Neuronal stem cell (in vitro differentiated cells): ENCODE measurements around the gene RGS4.

Experiments used
- DNase-seq: peaks from one replicate; pipeline ENCODE4 v3.0.0-alpha.2; 2013; ENCODE audit warnings: low spot score
- H2AFZ ChIP-seq: one replicate; pipeline ENCODE4 v1.6.1; 2013; ENCODE audit warnings: mild to moderate bottlenecking, low read length, inconsistent platforms
- H2AK5ac ChIP-seq: 2 replicates; pipeline ENCODE4 v1.6.1; 2013; ENCODE audit warnings: low read depth, mild to moderate bottlenecking, inconsistent platforms, low read length, moderate library complexity, mixed read lengths
- H2BK120ac ChIP-seq: 2 replicates; pipeline ENCODE4 v1.6.1; 2013; ENCODE audit warnings: low read depth, mild to moderate bottlenecking, inconsistent platforms, low read length, moderate library complexity, mixed read lengths
- H2BK12ac ChIP-seq: one replicate; pipeline ENCODE4 v1.6.1; 2013; ENCODE audit warnings: low read length, inconsistent platforms
- H2BK15ac ChIP-seq: 2 replicates; pipeline ENCODE4 v1.6.1; 2013; ENCODE audit warnings: mild to moderate bottlenecking, low read length, inconsistent platforms, mixed read lengths
- H2BK5ac ChIP-seq: one replicate; pipeline ENCODE4 v1.6.1; 2013; ENCODE audit warnings: inconsistent platforms, mild to moderate bottlenecking, low read length, moderate library complexity
- H3K14ac ChIP-seq: one replicate; pipeline ENCODE4 v1.6.1; 2013; ENCODE audit warnings: low read length, inconsistent platforms
- H3K18ac ChIP-seq: 2 replicates; pipeline ENCODE4 v1.6.1; 2013; ENCODE audit warnings: low read length, inconsistent platforms
- H3K23ac ChIP-seq: 2 replicates; pipeline ENCODE4 v1.6.1; 2013; ENCODE audit warnings: low read depth, mild to moderate bottlenecking, mixed read lengths, low read length, inconsistent platforms; ENCODE audit not compliant: poor library complexity
- H3K27ac ChIP-seq: replicated peaks from 3 replicates; pipeline ENCODE4 v1.5.1; 2013; ENCODE audit warnings: low read length, inconsistent platforms
- H3K27me3 ChIP-seq, 3 experiments: 2 replicates each; pipeline ENCODE4 v1.6.1; 2013; ENCODE audit warnings: low read length in 3 of 3, mild to moderate bottlenecking in 2 of 3, inconsistent platforms in 1 of 3, low read depth in 1 of 3, mixed read lengths in 1 of 3, moderate library complexity in 1 of 3; ENCODE audit not compliant: control insufficient read depth in 3 of 3, insufficient read depth in 3 of 3
- H3K36me3 ChIP-seq, 2 donors: replicated peaks in 1 of 2; 2 replicates each; pipeline ENCODE4 v1.6.1; 2013; ENCODE audit warnings: low read length in 2 of 2; ENCODE audit not compliant: control insufficient read depth in 2 of 2, insufficient read depth in 2 of 2
- H3K4ac ChIP-seq: 2 replicates; pipeline ENCODE4 v1.6.1; 2013; ENCODE audit warnings: inconsistent platforms, mild to moderate bottlenecking, low read length, moderate library complexity
- H3K4me1 ChIP-seq, 2 donors: 1 replicate in 1 of 2; 2 replicates in 1 of 2; pipeline ENCODE4 v1.6.1; 2013; ENCODE audit warnings: low read length in 2 of 2, low read depth in 1 of 2; ENCODE audit not compliant: control insufficient read depth in 2 of 2, insufficient read depth in 1 of 2
- H3K4me2 ChIP-seq: one replicate; pipeline ENCODE4 v1.6.1; 2013; ENCODE audit warnings: mild to moderate bottlenecking, low read length, inconsistent platforms; ENCODE audit not compliant: insufficient read depth, poor library complexity, severe bottlenecking
- H3K4me3 ChIP-seq, 2 donors: 2 replicates each; pipeline ENCODE4 v1.5.1; 2013; ENCODE audit warnings: low read length in 2 of 2, mild to moderate bottlenecking in 2 of 2, inconsistent platforms in 1 of 2, moderate library complexity in 1 of 2
- H3K79me1 ChIP-seq: one replicate; pipeline ENCODE4 v1.6.1; 2013; ENCODE audit warnings: low read depth, mild to moderate bottlenecking, inconsistent platforms, low read length, moderate library complexity
- H3K9ac ChIP-seq: one replicate; pipeline ENCODE4 v1.6.1; 2013; ENCODE audit warnings: mild to moderate bottlenecking, low read depth, low read length, inconsistent platforms; ENCODE audit not compliant: poor library complexity
- H3K9me3 ChIP-seq, 2 donors: replicated peaks in 1 of 2; 2 replicates each; pipeline versions ENCODE3 to v1.6.1; 2013; ENCODE audit warnings: low read length in 2 of 2, mild to moderate bottlenecking in 2 of 2, inconsistent platforms in 1 of 2, low read depth in 1 of 2, mixed read lengths in 1 of 2, moderate library complexity in 1 of 2; ENCODE audit not compliant: control insufficient read depth in 2 of 2, insufficient read depth in 1 of 2
- H4K8ac ChIP-seq: one replicate; pipeline ENCODE4 v1.6.1; 2013; ENCODE audit warnings: low read depth, mild to moderate bottlenecking, inconsistent platforms, low read length, moderate library complexity
- H4K91ac ChIP-seq: one replicate; pipeline ENCODE4 v1.6.1; 2013; ENCODE audit warnings: low read length, low read depth, mild to moderate bottlenecking, inconsistent platforms; ENCODE audit not compliant: poor library complexity
- WGBS, 2 donors: extraction: QIAGEN DNeasy Blood & Tissue Kit; methylation state at CpG; one replicate each; pipeline ENCODE4 v1.1.7; 2013; ENCODE audit warnings: missing lambda C conversion rate in 2 of 2, mixed read lengths in 1 of 2; ENCODE audit not compliant: insufficient read length in 2 of 2, insufficient replicate concordance in 1 of 2; ENCODE audit errors: extremely low coverage in 2 of 2; 5-methylcytosine and 5-hydroxymethylcytosine counted together

The RGS4 gene

GRCh38 chr1:163119707-163120106, 50.5 kb downstream of the RGS4 start:
- Histone ChIP-seq H2BK120ac (no peak overlapping the region), H2AFZ (no peak overlapping the region), H3K27ac (no peak overlapping the region), H3K4ac (no peak overlapping the region), H4K91ac (no peak overlapping the region), H3K18ac (no peak overlapping the region), H2BK12ac (no peak overlapping the region), H4K8ac (no peak overlapping the region), H3K9me3 (no peaks in the 10 kb centered on the region), H3K27me3 (no peaks in the 10 kb centered on the region), H3K36me3 (no peaks in the 10 kb centered on the region), H3K23ac (no peak overlapping the region), H3K4me3 (no peak overlapping the region), H2BK15ac (no peak overlapping the region), H3K79me1 (no peaks in the 10 kb centered on the region), H2AK5ac (no peak overlapping the region), H3K14ac (no peak overlapping the region), H3K4me1 (no peaks in the 10 kb centered on the region), H3K9ac (no peak overlapping the region), H2BK5ac (no peak overlapping the region), H3K4me2 (no peak overlapping the region)
- DNase-seq: no peak

- no CpG with 5 or more reads among the region's 1 CpG for WGBS, 2 donors
- no peak overlapping the region for H3K14ac ChIP-seq
Measured at GRCh38 chr1:163120372-163120771, 51.2 kb downstream of the RGS4 start.

GRCh38 chr1:163124812-163125211, 55.7 kb downstream of the RGS4 start:
- H4K91ac ChIP-seq: no peak overlapping the region
- WGBS, 2 donors: no CpG with 5 or more reads among the region's 4 CpGs
- no peaks in the 10 kb centered on the region for H3K4me1 ChIP-seq
- no peak overlapping the region for H3K14ac ChIP-seq
- H3K27me3 ChIP-seq: no peaks in the 10 kb centered on the region
- H3K9ac ChIP-seq: no peak overlapping the region
- H3K4ac ChIP-seq: no peak overlapping the region
- H2AFZ ChIP-seq: no peak overlapping the region
- no peak overlapping the region for H2BK12ac ChIP-seq
- no peak overlapping the region for H2BK5ac ChIP-seq
- H3K18ac ChIP-seq: no peak overlapping the region
- no peak overlapping the region for H2BK15ac ChIP-seq
- no peak overlapping the region for H3K27ac ChIP-seq
- no peaks in the 10 kb centered on the region for H3K9me3 ChIP-seq
- no peak overlapping the region for H3K4me2 ChIP-seq
- no peak for DNase-seq
- H2BK120ac ChIP-seq: no peak overlapping the region
- H3K79me1 ChIP-seq: no peaks in the 10 kb centered on the region
- no peak overlapping the region for H4K8ac ChIP-seq
- no peak overlapping the region for H2AK5ac ChIP-seq
- H3K4me3 ChIP-seq: no peak overlapping the region
- no peak overlapping the region for H3K23ac ChIP-seq
- H3K36me3 ChIP-seq: no peaks in the 10 kb centered on the region

More at GRCh38 chr1:163120372-163120771, 51.2 kb downstream of the RGS4 start:
- no peak overlapping the region for H2BK5ac ChIP-seq
- no peak overlapping the region for H2AFZ ChIP-seq
- no peak overlapping the region for H2BK12ac ChIP-seq
- no peaks in the 10 kb centered on the region for H3K9me3 ChIP-seq
- H3K4me2 ChIP-seq: no peak overlapping the region
- H3K4me1 ChIP-seq: no peaks in the 10 kb centered on the region
- no peak overlapping the region for H2AK5ac ChIP-seq
- H3K79me1 ChIP-seq: no peaks in the 10 kb centered on the region
- no peak overlapping the region for H4K8ac ChIP-seq
- H3K4me3 ChIP-seq: no peak overlapping the region
- H3K9ac ChIP-seq: no peak overlapping the region
- H3K18ac ChIP-seq: no peak overlapping the region
- H3K36me3 ChIP-seq: no peaks in the 10 kb centered on the region
- no peaks in the 10 kb centered on the region for H3K27me3 ChIP-seq
- H3K27ac ChIP-seq: no peak overlapping the region
- no peak for DNase-seq
- no peak overlapping the region for H4K91ac ChIP-seq
- no peak overlapping the region for H3K4ac ChIP-seq
- no peak overlapping the region for H2BK15ac ChIP-seq
- no peak overlapping the region for H3K23ac ChIP-seq
- H2BK120ac ChIP-seq: no peak overlapping the region
